Mesendoderm (in vitro differentiated cells): Measurements from ENCODE around the gene PRORP.
"Not testable (repeated sequence)": the region's sequence is repeated elsewhere in the genome, so short reads cannot be mapped to it uniquely, and the experiment has no call there.

Source experiments
- DNase-seq: peaks from one replicate; pipeline ENCODE4 v3.0.0; 2013
- H2AK5ac ChIP-seq: 2 replicates; pipeline ENCODE4 v1.6.1; 2013; ENCODE audit warnings: low read length, inconsistent platforms
- H2BK120ac ChIP-seq: 2 replicates; pipeline ENCODE4 v1.6.1; 2013; ENCODE audit warnings: low read depth, mild to moderate bottlenecking, low read length, moderate library complexity, mixed read lengths
- H2BK15ac ChIP-seq: replicated peaks from 2 replicates; pipeline ENCODE4 v1.6.1; 2013; ENCODE audit warnings: low read depth, mild to moderate bottlenecking, moderate library complexity
- H2BK5ac ChIP-seq: 2 replicates; pipeline ENCODE4 v1.6.1; 2013; ENCODE audit warnings: low read length, inconsistent platforms
- H3K18ac ChIP-seq: 2 replicates; pipeline ENCODE4 v1.6.1; 2013; ENCODE audit warnings: mild to moderate bottlenecking, low read length, mixed read lengths
- H3K23ac ChIP-seq: one replicate; pipeline ENCODE4 v1.6.1; 2013; ENCODE audit warnings: low read length
- H3K27ac ChIP-seq: 2 replicates; pipeline ENCODE4 v1.5.1; 2013; ENCODE audit warnings: low read depth, mild to moderate bottlenecking, inconsistent platforms, low read length, moderate library complexity
- H3K27me3 ChIP-seq: 2 replicates; pipeline ENCODE4 v1.6.1; 2013; ENCODE audit warnings: low read length, control low read depth, mild to moderate bottlenecking, inconsistent platforms; ENCODE audit not compliant: insufficient read depth, poor library complexity
- H3K36me3 ChIP-seq: 2 replicates; pipeline ENCODE4 v1.6.1; 2013; ENCODE audit warnings: low read length, inconsistent platforms; ENCODE audit not compliant: control insufficient read depth, insufficient read depth
- H3K4ac ChIP-seq: one replicate; pipeline ENCODE4 v1.6.1; 2013; ENCODE audit warnings: low read depth, mild to moderate bottlenecking, low read length, moderate library complexity
- H3K4me1 ChIP-seq: 2 replicates; pipeline ENCODE4 v1.6.1; 2013; ENCODE audit warnings: low read depth, low read length, inconsistent platforms; ENCODE audit not compliant: control insufficient read depth
- H3K4me2 ChIP-seq: 2 replicates; pipeline ENCODE4 v1.6.1; 2013; ENCODE audit warnings: low read length
- H3K4me3 ChIP-seq: 2 replicates; pipeline ENCODE4 v1.5.1; 2013; ENCODE audit warnings: mild to moderate bottlenecking, low read length
- H3K56ac ChIP-seq: one replicate; pipeline ENCODE4 v1.6.1; 2013; ENCODE audit warnings: low read length
- H3K79me1 ChIP-seq: 2 replicates; pipeline ENCODE4 v1.6.1; 2013; ENCODE audit warnings: low read length, inconsistent platforms
- H3K79me2 ChIP-seq: 2 replicates; pipeline ENCODE4 v1.6.1; 2013; ENCODE audit warnings: mild to moderate bottlenecking, low read length; ENCODE audit not compliant: control insufficient read depth, insufficient read depth
- H3K9ac ChIP-seq: 2 replicates; pipeline ENCODE4 v1.6.1; 2013; ENCODE audit warnings: low read length, inconsistent platforms
- H4K5ac ChIP-seq: one replicate; pipeline ENCODE4 v1.6.1; 2013; ENCODE audit warnings: low read length
- H4K8ac ChIP-seq: one replicate; pipeline ENCODE4 v1.6.1; 2013; ENCODE audit warnings: low read depth, mild to moderate bottlenecking, control low read depth, low read length, moderate library complexity
- WGBS: extraction: QIAGEN DNeasy Blood & Tissue Kit; methylation state at CpG from one replicate; pipeline ENCODE4 v1.1.7; 2013; ENCODE audit warnings: low lambda C conversion rate, missing lambda C conversion rate; ENCODE audit not compliant: insufficient coverage; ENCODE audit errors: extremely low coverage; 5-methylcytosine and 5-hydroxymethylcytosine counted together

The PRORP gene

DNA sequence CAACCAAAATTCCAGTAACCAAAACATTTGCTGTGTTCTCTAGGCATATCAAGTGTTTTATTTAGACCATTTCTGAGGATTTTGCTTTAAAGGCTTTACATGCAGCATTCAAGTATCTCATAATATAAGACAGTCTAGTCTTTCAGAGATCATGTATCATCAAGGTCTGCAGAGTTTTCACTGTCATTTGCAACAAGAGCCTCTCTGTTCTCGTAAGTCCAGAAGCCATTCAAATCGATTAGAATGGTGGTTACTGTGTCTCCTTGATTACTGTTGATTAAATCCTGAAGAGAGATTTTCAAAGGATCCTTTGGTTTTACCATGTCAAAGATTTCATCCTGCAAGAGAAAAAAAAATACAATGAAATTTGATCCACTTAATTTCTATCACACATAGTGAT lies 36.9 kb upstream of the PRORP start:
- no peak overlapping the region for H2BK120ac ChIP-seq
- H3K36me3 ChIP-seq, result peaks cover 1% of the 10 kb centered on the region
- H3K18ac ChIP-seq, result no peak overlapping the region
- no peak overlapping the region for H3K4me2 ChIP-seq
- no peak overlapping the region for H3K23ac ChIP-seq
- no peak overlapping the region for H2BK15ac ChIP-seq
- H3K4me3 ChIP-seq, result no peak overlapping the region
- H3K79me2 ChIP-seq, result no peaks in the 10 kb centered on the region
- H4K5ac ChIP-seq, result no peak overlapping the region
- no peak overlapping the region for H3K9ac ChIP-seq
- H4K8ac ChIP-seq, result no peak overlapping the region
- no peak overlapping the region for H3K27ac ChIP-seq
- no peaks in the 10 kb centered on the region for H3K27me3 ChIP-seq
- no CpG with 5 or more reads among the region's 2 CpGs for WGBS
- no peak overlapping the region for H3K56ac ChIP-seq
- no peak overlapping the region for H2AK5ac ChIP-seq
- no peaks in the 10 kb centered on the region for H3K4me1 ChIP-seq
- no peak overlapping the region for H3K4ac ChIP-seq
- H2BK5ac ChIP-seq, result no peak overlapping the region
- no peak for DNase-seq
- H3K79me1 ChIP-seq, result no peaks in the 10 kb centered on the region

DNA sequence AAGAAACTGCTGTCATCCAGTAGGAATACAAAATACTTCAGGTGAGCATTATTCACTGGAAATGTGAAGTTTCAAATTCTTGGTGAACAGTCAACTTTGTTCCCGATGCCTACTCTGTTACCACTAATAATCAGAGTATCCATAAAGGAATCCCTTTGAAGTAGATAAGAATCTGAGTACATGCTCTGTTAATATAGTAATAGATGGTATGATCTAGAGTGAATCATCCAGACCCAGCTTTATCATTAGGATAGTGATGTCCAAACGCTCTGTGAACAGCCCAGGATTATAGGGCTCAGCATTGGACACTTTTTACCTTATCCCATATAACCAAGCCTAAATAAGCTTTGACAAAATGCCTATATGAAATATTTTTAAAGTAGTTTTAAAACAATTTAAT lies 33.8 kb upstream of the PRORP start:
- Histone ChIP-seq H2BK15ac (no peak overlapping the region), H3K79me2 (no peaks in the 10 kb centered on the region), H3K79me1 (no peaks in the 10 kb centered on the region), H4K8ac (no peak overlapping the region), H3K4me1 (no peaks in the 10 kb centered on the region), H3K18ac (no peak overlapping the region), H4K5ac (no peak overlapping the region), H3K4me2 (no peak overlapping the region), H2BK120ac (no peak overlapping the region), H3K27ac (no peak overlapping the region), H2AK5ac (no peak overlapping the region), H3K36me3 (peaks cover 1% of the 10 kb centered on the region), H3K4me3 (no peak overlapping the region), H3K4ac (no peak overlapping the region), H3K27me3 (no peaks in the 10 kb centered on the region), H2BK5ac (no peak overlapping the region), H3K56ac (no peak overlapping the region), H3K9ac (no peak overlapping the region), H3K23ac (no peak overlapping the region)
- WGBS, result no CpG with 5 or more reads among the region's 2 CpGs
- no peak for DNase-seq

DNA sequence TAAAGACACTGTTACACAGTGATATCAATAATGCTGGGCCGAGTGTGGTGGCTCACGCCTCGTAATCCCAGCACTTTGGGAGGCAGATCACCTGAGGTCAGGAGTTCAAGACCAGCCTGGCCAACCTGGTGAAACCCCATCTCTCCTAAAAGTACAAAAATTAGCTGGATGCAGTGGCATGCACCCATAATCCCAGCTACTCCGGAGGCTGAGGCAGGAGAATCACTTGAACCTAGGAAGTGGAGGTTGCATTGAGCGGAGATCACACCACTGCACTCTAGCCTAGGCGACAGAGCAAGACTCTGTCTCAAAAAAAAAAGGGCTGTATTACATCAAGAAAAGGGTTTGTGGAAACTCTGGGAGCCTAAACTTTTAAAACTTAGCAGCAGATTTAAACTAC lies 27.7 kb upstream of the PRORP start:
- H3K4me3 ChIP-seq, H3K4me1 ChIP-seq, H3K27me3 ChIP-seq, H2BK5ac ChIP-seq, DNase-seq, H3K18ac ChIP-seq, H3K9ac ChIP-seq, H2BK120ac ChIP-seq, H2AK5ac ChIP-seq, H3K4ac ChIP-seq, H3K79me2 ChIP-seq, H3K27ac ChIP-seq, H2BK15ac ChIP-seq, H3K36me3 ChIP-seq, H4K8ac ChIP-seq, H4K5ac ChIP-seq, H3K56ac ChIP-seq, H3K4me2 ChIP-seq, H3K79me1 ChIP-seq, H3K23ac ChIP-seq: not testable (repeated sequence)
- no CpG with 5 or more reads among the region's 6 CpGs for WGBS

DNA sequence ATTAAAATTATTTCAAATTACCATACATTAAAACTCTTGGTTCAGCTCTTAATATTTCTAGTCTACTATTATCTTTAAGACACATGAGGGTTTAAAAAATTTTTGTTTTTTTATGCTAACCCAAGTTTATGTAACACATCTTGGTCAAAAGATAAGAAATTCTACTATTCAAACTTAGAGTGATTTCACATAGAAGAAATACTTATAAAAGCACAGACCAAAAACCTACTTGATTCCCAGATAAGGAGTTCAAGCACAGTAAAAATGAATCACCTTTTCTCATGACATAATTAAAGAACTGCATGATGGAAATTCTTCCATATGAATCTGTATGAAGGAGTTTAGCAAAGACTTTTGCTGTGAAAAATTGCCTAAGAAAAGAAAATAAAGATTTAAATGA lies 14.5 kb upstream of the PRORP start:
- Histone ChIP-seq H3K27me3 (no peaks in the 10 kb centered on the region), H3K4me1 (no peaks in the 10 kb centered on the region), H3K36me3 (no peaks in the 10 kb centered on the region), H2BK5ac (no peak overlapping the region), H4K8ac (no peak overlapping the region), H3K9ac (no peak overlapping the region), H3K4ac (no peak overlapping the region), H2AK5ac (no peak overlapping the region), H2BK120ac (no peak overlapping the region), H2BK15ac (no peak overlapping the region), H3K27ac (no peak overlapping the region), H3K4me2 (no peak overlapping the region), H3K23ac (no peak overlapping the region), H3K79me1 (no peaks in the 10 kb centered on the region), H3K4me3 (no peak overlapping the region), H3K56ac (no peak overlapping the region), H3K18ac (no peak overlapping the region), H3K79me2 (no peaks in the 10 kb centered on the region), H4K5ac (no peak overlapping the region)
- no peak for DNase-seq

DNA sequence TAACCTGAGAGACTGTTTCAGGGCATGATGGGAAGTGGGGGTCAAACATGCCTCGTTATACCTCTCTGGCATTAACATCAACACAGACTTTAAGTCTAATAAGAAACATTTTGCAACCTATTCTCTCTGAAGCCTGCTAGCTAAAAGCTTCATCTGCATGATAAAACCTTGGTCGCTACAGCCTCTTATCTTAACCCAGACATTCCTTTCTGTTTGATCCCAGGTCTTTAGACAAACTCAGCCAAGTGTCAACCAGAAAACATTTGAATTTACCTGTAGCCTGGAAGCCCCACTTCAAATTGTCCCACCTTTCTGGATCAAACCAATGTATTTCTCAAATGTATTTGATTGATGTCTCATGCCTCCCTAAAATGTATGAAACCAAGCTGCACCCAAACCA lies 9.7 kb upstream of the PRORP start:
- H3K4me3 ChIP-seq, result no peak overlapping the region

DNA sequence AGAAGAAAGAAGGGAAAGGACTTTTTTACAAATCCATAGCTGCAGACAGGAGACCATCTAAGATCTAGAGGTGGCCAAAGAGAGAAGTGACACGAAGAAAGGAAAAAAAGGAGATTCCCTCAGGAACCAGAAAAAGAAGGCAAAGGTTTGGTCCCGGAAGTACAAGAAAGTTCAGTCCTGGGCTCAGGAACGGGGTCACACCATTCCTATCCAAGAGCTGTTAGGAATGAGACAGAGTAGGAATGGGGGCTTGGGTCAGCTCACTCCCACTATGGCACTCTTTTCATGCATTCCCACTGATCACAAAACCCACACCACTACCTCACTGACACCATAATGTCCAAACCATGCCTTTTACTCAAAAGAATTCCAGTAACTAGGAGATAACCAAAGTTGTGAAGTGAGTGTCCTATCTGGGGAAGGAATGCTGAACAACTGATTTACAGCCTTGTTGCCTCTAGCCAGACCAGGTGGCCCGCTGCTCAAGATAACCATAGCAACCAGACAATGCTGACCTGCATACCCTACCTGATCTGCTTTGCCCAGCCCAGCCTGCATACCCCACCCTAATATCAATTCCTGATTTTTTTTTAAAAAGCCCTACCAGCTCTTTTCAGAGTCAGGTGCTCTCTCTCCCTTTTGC lies 8.9 kb upstream of the PRORP start:
- no CpG with 5 or more reads among the region's 4 CpGs for WGBS
- no peak overlapping the region for H2BK120ac ChIP-seq
- H4K5ac ChIP-seq, result no peak overlapping the region
- no peak overlapping the region for H3K56ac ChIP-seq
- peaks cover 1% of the 10 kb centered on the region for H3K4me1 ChIP-seq
- H3K27me3 ChIP-seq, result no peaks in the 10 kb centered on the region
- H3K79me2 ChIP-seq, result no peaks in the 10 kb centered on the region
- H3K4me2 ChIP-seq, result no peak overlapping the region
- H4K8ac ChIP-seq, result no peak overlapping the region
- H2AK5ac ChIP-seq, result no peak overlapping the region
- H3K18ac ChIP-seq, result no peak overlapping the region
- no peak overlapping the region for H3K9ac ChIP-seq
- no peaks in the 10 kb centered on the region for H3K79me1 ChIP-seq
- H3K36me3 ChIP-seq, result no peaks in the 10 kb centered on the region
- DNase-seq, result peak; percentile 85
- H2BK5ac ChIP-seq, result no peak overlapping the region
- no peak overlapping the region for H3K27ac ChIP-seq
- H3K4me3 ChIP-seq, result no peak overlapping the region
- no peak overlapping the region for H3K23ac ChIP-seq
- no peak overlapping the region for H2BK15ac ChIP-seq
- no peak overlapping the region for H3K4ac ChIP-seq

More for the DNA sequence above, 9.7 kb upstream of the PRORP start:
- WGBS, result no CpG with 5 or more reads among the region's 2 CpGs
- H3K36me3 ChIP-seq, result no peaks in the 10 kb centered on the region
- H3K79me2 ChIP-seq, result no peaks in the 10 kb centered on the region
- H2BK15ac ChIP-seq, result no peak overlapping the region
- H4K8ac ChIP-seq, result no peak overlapping the region
- no peak overlapping the region for H3K9ac ChIP-seq
- no peaks in the 10 kb centered on the region for H3K27me3 ChIP-seq
- H3K4me1 ChIP-seq, result peaks cover 1% of the 10 kb centered on the region
- no peak overlapping the region for H3K4me2 ChIP-seq
- H3K18ac ChIP-seq, result no peak overlapping the region
- no peak overlapping the region for H4K5ac ChIP-seq
- H2BK5ac ChIP-seq, result no peak overlapping the region
- DNase-seq, result peak; percentile 72
- H3K23ac ChIP-seq, result no peak overlapping the region
- H3K79me1 ChIP-seq, result no peaks in the 10 kb centered on the region
- H3K27ac ChIP-seq, result no peak overlapping the region
- no peak overlapping the region for H2AK5ac ChIP-seq
- H2BK120ac ChIP-seq, result no peak overlapping the region
- no peak overlapping the region for H3K56ac ChIP-seq
- no peak overlapping the region for H3K4ac ChIP-seq
